ENCODE results near the gene NUMA1.

GRCh38 chr11:72100462-72100861, 20.1 kb upstream of the NUMA1 start:
- TF ChIP-seq, protein P1, sequence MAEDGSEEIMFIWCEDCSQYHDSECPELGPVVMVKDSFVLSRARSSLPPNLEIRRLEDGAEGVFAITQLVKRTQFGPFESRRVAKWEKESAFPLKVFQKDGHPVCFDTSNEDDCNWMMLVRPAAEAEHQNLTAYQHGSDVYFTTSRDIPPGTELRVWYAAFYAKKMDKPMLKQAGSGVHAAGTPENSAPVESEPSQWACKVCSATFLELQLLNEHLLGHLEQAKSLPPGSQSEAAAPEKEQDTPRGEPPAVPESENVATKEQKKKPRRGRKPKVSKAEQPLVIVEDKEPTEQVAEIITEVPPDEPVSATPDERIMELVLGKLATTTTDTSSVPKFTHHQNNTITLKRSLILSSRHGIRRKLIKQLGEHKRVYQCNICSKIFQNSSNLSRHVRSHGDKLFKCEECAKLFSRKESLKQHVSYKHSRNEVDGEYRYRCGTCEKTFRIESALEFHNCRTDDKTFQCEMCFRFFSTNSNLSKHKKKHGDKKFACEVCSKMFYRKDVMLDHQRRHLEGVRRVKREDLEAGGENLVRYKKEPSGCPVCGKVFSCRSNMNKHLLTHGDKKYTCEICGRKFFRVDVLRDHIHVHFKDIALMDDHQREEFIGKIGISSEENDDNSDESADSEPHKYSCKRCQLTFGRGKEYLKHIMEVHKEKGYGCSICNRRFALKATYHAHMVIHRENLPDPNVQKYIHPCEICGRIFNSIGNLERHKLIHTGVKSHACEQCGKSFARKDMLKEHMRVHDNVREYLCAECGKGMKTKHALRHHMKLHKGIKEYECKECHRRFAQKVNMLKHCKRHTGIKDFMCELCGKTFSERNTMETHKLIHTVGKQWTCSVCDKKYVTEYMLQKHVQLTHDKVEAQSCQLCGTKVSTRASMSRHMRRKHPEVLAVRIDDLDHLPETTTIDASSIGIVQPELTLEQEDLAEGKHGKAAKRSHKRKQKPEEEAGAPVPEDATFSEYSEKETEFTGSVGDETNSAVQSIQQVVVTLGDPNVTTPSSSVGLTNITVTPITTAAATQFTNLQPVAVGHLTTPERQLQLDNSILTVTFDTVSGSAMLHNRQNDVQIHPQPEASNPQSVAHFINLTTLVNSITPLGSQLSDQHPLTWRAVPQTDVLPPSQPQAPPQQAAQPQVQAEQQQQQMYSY (CRISPR knock-in tag; IDR thresholded peaks at IDR 0.05): no peak
- TF ChIP-seq ZNF777 (CRISPR knock-in tag; IDR thresholded peaks at IDR 0.05): no peak
- TF ChIP-seq MEIS2 (CRISPR knock-in tag; IDR thresholded peaks at IDR 0.05): no peak
- TF ChIP-seq TBL1XR1 (IDR thresholded peaks at IDR 0.05; ENCODE audit: borderline replicate concordance, low read length, partially characterized antibody): no peak
- TF ChIP-seq MNT (IDR thresholded peaks at IDR 0.05): no peak
- TF ChIP-seq, protein P2, sequence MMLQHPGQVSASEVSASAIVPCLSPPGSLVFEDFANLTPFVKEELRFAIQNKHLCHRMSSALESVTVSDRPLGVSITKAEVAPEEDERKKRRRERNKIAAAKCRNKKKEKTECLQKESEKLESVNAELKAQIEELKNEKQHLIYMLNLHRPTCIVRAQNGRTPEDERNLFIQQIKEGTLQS (CRISPR knock-in tag; IDR thresholded peaks at IDR 0.05): no peak
- no peak for TF ChIP-seq ZNF776 (CRISPR knock-in tag; IDR thresholded peaks at IDR 0.05)
- TF ChIP-seq EZH2 (conservative IDR thresholded peaks at IDR 0.05; ENCODE audit: low read depth, low read length): no peak
- no peak for TF ChIP-seq KLF9 (CRISPR knock-in tag; IDR thresholded peaks at IDR 0.05; ENCODE audit: low read depth)
- TF ChIP-seq ZNF792 (CRISPR knock-in tag; IDR thresholded peaks at IDR 0.05): no peak
- TF ChIP-seq ZNF644 (CRISPR knock-in tag; IDR thresholded peaks at IDR 0.05; ENCODE audit: low read depth): no peak
- TF ChIP-seq ZNF274 (CRISPR knock-in tag; IDR thresholded peaks at IDR 0.05): no peak
- TF ChIP-seq, protein P3, sequence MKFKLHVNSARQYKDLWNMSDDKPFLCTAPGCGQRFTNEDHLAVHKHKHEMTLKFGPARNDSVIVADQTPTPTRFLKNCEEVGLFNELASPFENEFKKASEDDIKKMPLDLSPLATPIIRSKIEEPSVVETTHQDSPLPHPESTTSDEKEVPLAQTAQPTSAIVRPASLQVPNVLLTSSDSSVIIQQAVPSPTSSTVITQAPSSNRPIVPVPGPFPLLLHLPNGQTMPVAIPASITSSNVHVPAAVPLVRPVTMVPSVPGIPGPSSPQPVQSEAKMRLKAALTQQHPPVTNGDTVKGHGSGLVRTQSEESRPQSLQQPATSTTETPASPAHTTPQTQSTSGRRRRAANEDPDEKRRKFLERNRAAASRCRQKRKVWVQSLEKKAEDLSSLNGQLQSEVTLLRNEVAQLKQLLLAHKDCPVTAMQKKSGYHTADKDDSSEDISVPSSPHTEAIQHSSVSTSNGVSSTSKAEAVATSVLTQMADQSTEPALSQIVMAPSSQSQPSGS (CRISPR knock-in tag; IDR thresholded peaks at IDR 0.05): no peak
- TF ChIP-seq, protein P4, sequence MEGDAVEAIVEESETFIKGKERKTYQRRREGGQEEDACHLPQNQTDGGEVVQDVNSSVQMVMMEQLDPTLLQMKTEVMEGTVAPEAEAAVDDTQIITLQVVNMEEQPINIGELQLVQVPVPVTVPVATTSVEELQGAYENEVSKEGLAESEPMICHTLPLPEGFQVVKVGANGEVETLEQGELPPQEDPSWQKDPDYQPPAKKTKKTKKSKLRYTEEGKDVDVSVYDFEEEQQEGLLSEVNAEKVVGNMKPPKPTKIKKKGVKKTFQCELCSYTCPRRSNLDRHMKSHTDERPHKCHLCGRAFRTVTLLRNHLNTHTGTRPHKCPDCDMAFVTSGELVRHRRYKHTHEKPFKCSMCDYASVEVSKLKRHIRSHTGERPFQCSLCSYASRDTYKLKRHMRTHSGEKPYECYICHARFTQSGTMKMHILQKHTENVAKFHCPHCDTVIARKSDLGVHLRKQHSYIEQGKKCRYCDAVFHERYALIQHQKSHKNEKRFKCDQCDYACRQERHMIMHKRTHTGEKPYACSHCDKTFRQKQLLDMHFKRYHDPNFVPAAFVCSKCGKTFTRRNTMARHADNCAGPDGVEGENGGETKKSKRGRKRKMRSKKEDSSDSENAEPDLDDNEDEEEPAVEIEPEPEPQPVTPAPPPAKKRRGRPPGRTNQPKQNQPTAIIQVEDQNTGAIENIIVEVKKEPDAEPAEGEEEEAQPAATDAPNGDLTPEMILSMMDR (CRISPR knock-in tag; IDR thresholded peaks at IDR 0.05): no peak
